Esophagus muscularis mucosa (tissue), 4 donors: ENCODE data around the gene AFAP1. TPM values are rescaled to one million over a fixed set of nuclear protein-coding genes. Genes with fewer than 3 reads are reported as not detected.

Source experiments
- DNase-seq: peaks from one replicate; pipeline ENCODE4 v3.0.0-alpha.2; 2017; ENCODE audit errors: extremely low spot score
- H3K27ac ChIP-seq, 4 donors: fragments of 200-600 bp; sonication (generic); replicated peaks in 1 of 4; 1 replicate in 3 of 4; 2 replicates in 1 of 4; pipeline ENCODE4 v1.5.1; 2016 to 2019; ENCODE audit warnings: mild to moderate bottlenecking in 1 of 4
- H3K27me3 ChIP-seq, 4 donors: fragments of 200-600 bp; sonication (generic); one replicate each; pipeline versions ENCODE4 v1.5.1 to v1.6.0; 2016 to 2019
- H3K36me3 ChIP-seq, 4 donors: fragments of 200-600 bp; sonication (generic); one replicate each; pipeline ENCODE4 v1.5.1; 2016 to 2019
- H3K4me1 ChIP-seq, 4 donors: fragments of 200-600 bp; sonication (generic); one replicate each; pipeline ENCODE4 v1.5.1; 2016 to 2019
- H3K4me3 ChIP-seq, 4 donors: fragments of 200-600 bp; sonication (generic); 1 replicate in 2 of 4; 2 replicates in 2 of 4; pipeline ENCODE4 v1.5.1; 2016 to 2019; ENCODE audit warnings: mild to moderate bottlenecking in 4 of 4, moderate library complexity in 1 of 4
- H3K9me3 ChIP-seq, 4 donors: fragments of 200-600 bp; sonication (generic); 1 replicate in 3 of 4; 2 replicates in 1 of 4; pipeline ENCODE4 v1.5.1; 2016 to 2019
- CTCF ChIP-seq, 3 experiments: fragments of 200-600 bp in 2 of 3; fragments of 450-650 bp in 1 of 3; sonication (generic) in 2 of 3; IDR thresholded peaks; one replicate each; pipeline ENCODE4 v1.5.1; 2017 to 2019; ENCODE audit warnings: antibody characterized with exemption in 3 of 3, mild to moderate bottlenecking in 2 of 3, moderate library complexity in 1 of 3
- EP300 ChIP-seq: sonication (generic); formaldehyde crosslinking; IDR thresholded peaks from one replicate; pipeline ENCODE4 v1.6.1; 2017; ENCODE audit warnings: antibody characterized with exemption
- POLR2A ChIP-seq: fragments of 450-650 bp; IDR thresholded peaks from one replicate; pipeline ENCODE4 v1.6.1; 2017; ENCODE audit warnings: antibody characterized with exemption, moderate library complexity, mild to moderate bottlenecking, low read depth
- POLR2AphosphoS5 ChIP-seq, 2 donors: sonication (generic); formaldehyde crosslinking; IDR thresholded peaks; one replicate each; pipeline ENCODE4 v1.6.1; 2017; ENCODE audit warnings: antibody characterized with exemption in 2 of 2
- WGBS: methylation state at CpG from one replicate; pipeline ENCODE4 v1.1.5; 2018; 5-methylcytosine and 5-hydroxymethylcytosine counted together
- intact Hi-C: fragments of 100-400 bp; cut with DNase I; formaldehyde crosslinking; loops from one replicate; pipeline ENCODE4 v1.15.1; 2023
- total RNA-seq, 4 donors: library from RNA; depleted of rRNA; stranded (reverse); fragments of >200 nt; gene quantifications; one replicate each; pipeline versions ENCODE4 v1.1.0 to v1.2.1, GENCODE V29; 2016

The AFAP1 gene
- total RNA-seq, 4 donors from 2014 or later = 37.8 to 71.3 (median 50.9) TPM

GRCh38 chr4:7713757-7714156 is 225.9 kb downstream of the AFAP1 start:
- no peak for DNase-seq
- 89% methylated on average over 6 of the region's 7 CpGs for WGBS
- H3K4me1 ChIP-seq = no peaks in the 10 kb centered on the region
- no peak overlapping the region for H3K27ac ChIP-seq
- H3K4me3 ChIP-seq = no peak overlapping the region
- intact Hi-C loops = loop anchor here (10.0 kb wide), 2 partner anchors 249 to 379 kb away; no protein-coding TSS in a partner anchor
- TF ChIP-seq POLR2AphosphoS5 (IDR thresholded peaks at IDR 0.05) (no peak), EP300 (no peak), CTCF (IDR thresholded peaks at IDR 0.05) (no peak), POLR2A (no peak)
- H3K36me3 ChIP-seq = peaks cover 0 to 22% (median 6%) of the 10 kb centered on the region in 4 donors
- peaks cover 0 to 6% (median 2%) of the 10 kb centered on the region in 4 donors for H3K9me3 ChIP-seq
- H3K27me3 ChIP-seq = no peaks in the 10 kb centered on the region

GRCh38 chr4:7712021-7712671 is 227.5 kb downstream of the AFAP1 start:
- H3K27ac ChIP-seq = no peak overlapping the region
- H3K4me1 ChIP-seq = no peaks in the 10 kb centered on the region
- peaks cover 0 to 6% (median 2%) of the 10 kb centered on the region in 4 donors for H3K9me3 ChIP-seq
- peaks cover 0 to 15% (median 3%) of the 10 kb centered on the region in 4 donors for H3K36me3 ChIP-seq
- DNase-seq = no peak
- H3K4me3 ChIP-seq = no peak overlapping the region
- intact Hi-C loops = loop anchor here (10.0 kb wide), 2 partner anchors 247 to 377 kb away; no protein-coding TSS in a partner anchor
- TF ChIP-seq POLR2AphosphoS5 (IDR thresholded peaks at IDR 0.05) (no peak), EP300 (no peak), POLR2A (no peak), CTCF (IDR thresholded peaks at IDR 0.05) (no peak)
- H3K27me3 ChIP-seq = no peaks in the 10 kb centered on the region
- 93% methylated on average over 14 of the region's 19 CpGs for WGBS

GRCh38 chr4:7711307-7711963 is 228.2 kb downstream of the AFAP1 start:
- peaks cover 0 to 11% (median 3%) of the 10 kb centered on the region in 4 donors for H3K36me3 ChIP-seq
- H3K4me3 ChIP-seq = no peak overlapping the region
- H3K27ac ChIP-seq = no peak overlapping the region
- intact Hi-C loops = loop anchor here (10.0 kb wide), 2 partner anchors 247 to 377 kb away; no protein-coding TSS in a partner anchor
- no peaks in the 10 kb centered on the region for H3K4me1 ChIP-seq
- TF ChIP-seq POLR2A (no peak), EP300 (no peak), CTCF (IDR thresholded peaks at IDR 0.05) (no peak), POLR2AphosphoS5 (IDR thresholded peaks at IDR 0.05) (no peak)
- DNase-seq = no peak
- peaks cover 0 to 6% (median 2%) of the 10 kb centered on the region in 4 donors for H3K9me3 ChIP-seq
- WGBS = 92% methylated on average over 10 of the region's 10 CpGs
- no peaks in the 10 kb centered on the region for H3K27me3 ChIP-seq

- WGBS = 86% methylated on average over 20 of the region's 21 CpGs
- Histone ChIP-seq H3K4me1 (no peaks in the 10 kb centered on the region), H3K27me3 (no peaks in the 10 kb centered on the region), H3K36me3 (peaks cover 0 to 11% (median 3%) of the 10 kb centered on the region in 4 donors), H3K27ac (no peak overlapping the region), H3K9me3 (peaks cover 0 to 6% (median 2%) of the 10 kb centered on the region in 4 donors), H3K4me3 (no peak overlapping the region)
- intact Hi-C loops = loop anchor here (10.0 kb wide), 2 partner anchors 246 to 376 kb away; no protein-coding TSS in a partner anchor
- no peak for TF ChIP-seq CTCF (IDR thresholded peaks at IDR 0.05)
- no peak for TF ChIP-seq EP300
- TF ChIP-seq POLR2A = no peak
- TF ChIP-seq POLR2AphosphoS5 (IDR thresholded peaks at IDR 0.05) = no peak
- DNase-seq = no peak
Measured at GRCh38 chr4:7710576-7711306, 228.9 kb downstream of the AFAP1 start.
